ENCODE data around the gene GGA3.
"Not testable (repeated sequence)": the region's sequence is repeated elsewhere in the genome, so short reads cannot be mapped to it uniquely, and the experiment has no call there.

The GGA3 gene

GRCh38 chr17:75262112-75262606 is 753 bp upstream of the GGA3 start:
- H2AFZ ChIP-seq (ENCODE audit: low read depth, low read length): peak overlapping the region; percentile 89
- peaks cover 69% of the 10 kb centered on the region for H3K79me2 ChIP-seq (ENCODE audit: insufficient read depth, low read length)
- H3K27ac ChIP-seq (ENCODE audit: low read length): peak overlapping the region; percentile 95
- peak overlapping the region; percentile 81 for H3K9ac ChIP-seq (ENCODE audit: low read depth, low read length)
- ATAC-seq (ENCODE audit: insufficient read depth, low read depth) (peak; percentile 25), DNase-seq (no peak)
- peaks cover 42% of the 10 kb centered on the region for H3K4me1 ChIP-seq (ENCODE audit: insufficient read depth, low read length)
- TF ChIP-seq, protein P1, sequence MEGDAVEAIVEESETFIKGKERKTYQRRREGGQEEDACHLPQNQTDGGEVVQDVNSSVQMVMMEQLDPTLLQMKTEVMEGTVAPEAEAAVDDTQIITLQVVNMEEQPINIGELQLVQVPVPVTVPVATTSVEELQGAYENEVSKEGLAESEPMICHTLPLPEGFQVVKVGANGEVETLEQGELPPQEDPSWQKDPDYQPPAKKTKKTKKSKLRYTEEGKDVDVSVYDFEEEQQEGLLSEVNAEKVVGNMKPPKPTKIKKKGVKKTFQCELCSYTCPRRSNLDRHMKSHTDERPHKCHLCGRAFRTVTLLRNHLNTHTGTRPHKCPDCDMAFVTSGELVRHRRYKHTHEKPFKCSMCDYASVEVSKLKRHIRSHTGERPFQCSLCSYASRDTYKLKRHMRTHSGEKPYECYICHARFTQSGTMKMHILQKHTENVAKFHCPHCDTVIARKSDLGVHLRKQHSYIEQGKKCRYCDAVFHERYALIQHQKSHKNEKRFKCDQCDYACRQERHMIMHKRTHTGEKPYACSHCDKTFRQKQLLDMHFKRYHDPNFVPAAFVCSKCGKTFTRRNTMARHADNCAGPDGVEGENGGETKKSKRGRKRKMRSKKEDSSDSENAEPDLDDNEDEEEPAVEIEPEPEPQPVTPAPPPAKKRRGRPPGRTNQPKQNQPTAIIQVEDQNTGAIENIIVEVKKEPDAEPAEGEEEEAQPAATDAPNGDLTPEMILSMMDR (IDR thresholded peaks at IDR 0.05; ENCODE audit: borderline replicate concordance, extremely low read depth, low read length, poor library complexity, severe bottlenecking): no peak
- no peak for TF ChIP-seq EZH2 (IDR thresholded peaks at IDR 0.05; ENCODE audit: borderline replicate concordance, low read depth, low read length, severe bottlenecking)
- H4K20me1 ChIP-seq (ENCODE audit: insufficient read depth, low read length): peaks cover 24% of the 10 kb centered on the region
- H3K4me2 ChIP-seq (ENCODE audit: insufficient read depth, low read length): peak overlapping the region; percentile 82
- H3K4me3 ChIP-seq (ENCODE audit: low read depth in 1 of 2, low read length in 2 of 2): peak overlapping the region; percentile 67 to 77
- H3K27me3 ChIP-seq (ENCODE audit: insufficient read depth, low read length, poor library complexity): no peaks in the 10 kb centered on the region
- H3K36me3 ChIP-seq (ENCODE audit: insufficient read depth, low read length): peaks cover 44% of the 10 kb centered on the region
- H3K9me3 ChIP-seq (ENCODE audit: insufficient read depth, low read length, severe bottlenecking): no peaks in the 10 kb centered on the region

GRCh38 chr17:75260641-75261335 is 618 bp downstream of the GGA3 start:
- H3K4me1 ChIP-seq (ENCODE audit: insufficient read depth, low read length): peaks cover 42% of the 10 kb centered on the region
- peak overlapping the region; percentile 67 to 77 for H3K4me3 ChIP-seq (ENCODE audit: low read depth in 1 of 2, low read length in 2 of 2)
- peak; percentile 44 for ATAC-seq (ENCODE audit: insufficient read depth, low read depth)
- peak overlapping the region; percentile 89 for H2AFZ ChIP-seq (ENCODE audit: low read depth, low read length)
- peaks cover 24% of the 10 kb centered on the region for H4K20me1 ChIP-seq (ENCODE audit: insufficient read depth, low read length)
- H3K36me3 ChIP-seq (ENCODE audit: insufficient read depth, low read length): peaks cover 30% of the 10 kb centered on the region
- no peak for DNase-seq
- TF ChIP-seq, protein P1 (IDR thresholded peaks at IDR 0.05; ENCODE audit: borderline replicate concordance, extremely low read depth, low read length, poor library complexity, severe bottlenecking): peak; percentile 34
- no peak for TF ChIP-seq EZH2 (IDR thresholded peaks at IDR 0.05; ENCODE audit: borderline replicate concordance, low read depth, low read length, severe bottlenecking)
- H3K4me2 ChIP-seq (ENCODE audit: insufficient read depth, low read length): peak overlapping the region; percentile 82
- H3K9ac ChIP-seq (ENCODE audit: low read depth, low read length): peak overlapping the region; percentile 81
- H3K79me2 ChIP-seq (ENCODE audit: insufficient read depth, low read length): peaks cover 75% of the 10 kb centered on the region
- H3K27ac ChIP-seq (ENCODE audit: low read length): peak overlapping the region; percentile 95
- H3K9me3 ChIP-seq (ENCODE audit: insufficient read depth, low read length, severe bottlenecking): no peaks in the 10 kb centered on the region
- no peaks in the 10 kb centered on the region for H3K27me3 ChIP-seq (ENCODE audit: insufficient read depth, low read length, poor library complexity)

GRCh38 chr17:75257228-75257627 is 4.2 kb downstream of the GGA3 start:
- H2AFZ ChIP-seq (ENCODE audit: low read depth, low read length); H3K27ac ChIP-seq (ENCODE audit: low read length); H3K27me3 ChIP-seq (ENCODE audit: insufficient read depth, low read length, poor library complexity); H3K9ac ChIP-seq (ENCODE audit: low read depth, low read length); H3K36me3 ChIP-seq (ENCODE audit: insufficient read depth, low read length); ATAC-seq (ENCODE audit: insufficient read depth, low read depth); DNase-seq; H3K4me3 ChIP-seq (ENCODE audit: low read depth in 1 of 2, low read length in 2 of 2); H3K4me2 ChIP-seq (ENCODE audit: insufficient read depth, low read length); H3K9me3 ChIP-seq (ENCODE audit: insufficient read depth, low read length, severe bottlenecking): not testable (repeated sequence)
- H4K20me1 ChIP-seq (ENCODE audit: insufficient read depth, low read length): peaks cover 24% of the 10 kb centered on the region
- H3K4me1 ChIP-seq (ENCODE audit: insufficient read depth, low read length): peaks cover 28% of the 10 kb centered on the region
- peaks cover 68% of the 10 kb centered on the region for H3K79me2 ChIP-seq (ENCODE audit: insufficient read depth, low read length)

- H3K27me3 ChIP-seq (ENCODE audit: insufficient read depth, low read length, poor library complexity); H2AFZ ChIP-seq (ENCODE audit: low read depth, low read length); H3K36me3 ChIP-seq (ENCODE audit: insufficient read depth, low read length); H3K9ac ChIP-seq (ENCODE audit: low read depth, low read length); H3K4me3 ChIP-seq (ENCODE audit: low read depth in 1 of 2, low read length in 2 of 2); H3K4me2 ChIP-seq (ENCODE audit: insufficient read depth, low read length); H3K9me3 ChIP-seq (ENCODE audit: insufficient read depth, low read length, severe bottlenecking); H3K27ac ChIP-seq (ENCODE audit: low read length); ATAC-seq (ENCODE audit: insufficient read depth, low read depth); DNase-seq: not testable (repeated sequence)
- Histone ChIP-seq H3K79me2 (ENCODE audit: insufficient read depth, low read length) (peaks cover 71% of the 10 kb centered on the region), H4K20me1 (ENCODE audit: insufficient read depth, low read length) (peaks cover 27% of the 10 kb centered on the region), H3K4me1 (ENCODE audit: insufficient read depth, low read length) (peaks cover 27% of the 10 kb centered on the region)
Observed at GRCh38 chr17:75255954-75256698, 5.3 kb downstream of the GGA3 start.
